GM18498 (cell line): ENCODE measurements around the gene SPAG9.

Source experiments
- ATAC-seq: cut with Tn5 transposase; IDR thresholded peaks from one replicate; pipeline ENCODE4 v1.9.1; 2021; ENCODE audit warnings: mild to moderate bottlenecking, moderate library complexity; ENCODE audit not compliant: unreplicated experiment

Gene SPAG9

GRCh38 chr17:51050291-51051033 is 70.2 kb downstream of the SPAG9 start:
- peak; percentile 89 for ATAC-seq

GRCh38 chr17:51046514-51047384 is 73.9 kb downstream of the SPAG9 start:
- ATAC-seq, result no peak

GRCh38 chr17:51046046-51046445 is 74.6 kb downstream of the SPAG9 start:
- ATAC-seq, result no peak

GRCh38 chr17:51045621-51046020 is 75.0 kb downstream of the SPAG9 start:
- no peak for ATAC-seq

- no peak for ATAC-seq
Observed at GRCh38 chr17:51044976-51045375, 75.7 kb downstream of the SPAG9 start.

GRCh38 chr17:51036084-51036483 is 84.6 kb downstream of the SPAG9 start:
- ATAC-seq, result no peak

- ATAC-seq, result no peak
Observed at GRCh38 chr17:51035431-51035830, 85.2 kb downstream of the SPAG9 start.

GRCh38 chr17:51034800-51035199 is 85.9 kb downstream of the SPAG9 start:
- ATAC-seq, result no peak

GRCh38 chr17:51032850-51033249 is 87.8 kb downstream of the SPAG9 start:
- no peak for ATAC-seq

- ATAC-seq, result peak; percentile 55
Observed at GRCh38 chr17:51029568-51030463, 90.9 kb downstream of the SPAG9 start.

- no peak for ATAC-seq
Observed at GRCh38 chr17:51029142-51029541, 91.5 kb downstream of the SPAG9 start.

- no peak for ATAC-seq
Observed at GRCh38 chr17:51028176-51028863, 92.3 kb downstream of the SPAG9 start.

- ATAC-seq, result no peak
Observed at GRCh38 chr17:51018541-51018940, 102.1 kb downstream of the SPAG9 start.

- ATAC-seq, result no peak
Observed at GRCh38 chr17:51017270-51017669, 103.4 kb downstream of the SPAG9 start.

GRCh38 chr17:51016099-51016498 is 104.6 kb downstream of the SPAG9 start:
- no peak for ATAC-seq

- ATAC-seq, result no peak
Observed at GRCh38 chr17:51015145-51015558, 105.5 kb downstream of the SPAG9 start.

GRCh38 chr17:51014129-51014528 is 106.5 kb downstream of the SPAG9 start:
- no peak for ATAC-seq

GRCh38 chr17:51013322-51013721 is 107.3 kb downstream of the SPAG9 start:
- no peak for ATAC-seq

- ATAC-seq, result no peak
Observed at GRCh38 chr17:51012538-51012937, 108.1 kb downstream of the SPAG9 start.

- ATAC-seq, result no peak
Observed at GRCh38 chr17:51010173-51010675, 110.4 kb downstream of the SPAG9 start.
